Measurements from ENCODE around the gene USP10.

GRCh38 chr16:84778720-84779119 is 78.9 kb downstream of the USP10 start:
- TF ChIP-seq CTCF (IDR thresholded peaks at IDR 0.05; ENCODE audit: extremely low read depth in 1 of 2, insufficient read depth in 1 of 2, low read depth in 1 of 2, low read length in 2 of 2) (no peak), POLR2AphosphoS5 (IDR thresholded peaks at IDR 0.05; ENCODE audit: insufficient read depth, low read depth, low read length) (no peak), POLR2A (IDR thresholded peaks at IDR 0.05; ENCODE audit: low read depth, low read length) (no peak), EZH2 (IDR thresholded peaks at IDR 0.05; ENCODE audit: borderline replicate concordance, low read depth, low read length, severe bottlenecking) (no peak)

All from endothelial cell of umbilical vein (primary cell).